Right renal pelvis (tissue), 4 donors: ENCODE data around the gene COX19. TPM values are rescaled to one million over a fixed set of nuclear protein-coding genes. Genes with fewer than 3 reads are reported as not detected.

Source experiments
- DNase-seq, 4 donors: peaks; one replicate each; pipeline ENCODE4 v3.0.0-alpha.2; 2013; ENCODE audit warnings: low read depth in 4 of 4, low spot score in 3 of 4, missing footprints in 1 of 4
- polyA plus RNA-seq, 4 donors: library from polyadenylated mRNA; unstranded; fragments of 120-200 nt; gene quantifications; one replicate each; pipeline ENCODE4 v1.2.1, GENCODE V29; 2013; ENCODE audit not compliant: insufficient read length in 4 of 4

COX19 gene, protein sequence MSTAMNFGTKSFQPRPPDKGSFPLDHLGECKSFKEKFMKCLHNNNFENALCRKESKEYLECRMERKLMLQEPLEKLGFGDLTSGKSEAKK
- 10 to 100 TPM; 11.8 to 13.3 (median 12.1) TPM for polyA plus RNA-seq

DNA sequence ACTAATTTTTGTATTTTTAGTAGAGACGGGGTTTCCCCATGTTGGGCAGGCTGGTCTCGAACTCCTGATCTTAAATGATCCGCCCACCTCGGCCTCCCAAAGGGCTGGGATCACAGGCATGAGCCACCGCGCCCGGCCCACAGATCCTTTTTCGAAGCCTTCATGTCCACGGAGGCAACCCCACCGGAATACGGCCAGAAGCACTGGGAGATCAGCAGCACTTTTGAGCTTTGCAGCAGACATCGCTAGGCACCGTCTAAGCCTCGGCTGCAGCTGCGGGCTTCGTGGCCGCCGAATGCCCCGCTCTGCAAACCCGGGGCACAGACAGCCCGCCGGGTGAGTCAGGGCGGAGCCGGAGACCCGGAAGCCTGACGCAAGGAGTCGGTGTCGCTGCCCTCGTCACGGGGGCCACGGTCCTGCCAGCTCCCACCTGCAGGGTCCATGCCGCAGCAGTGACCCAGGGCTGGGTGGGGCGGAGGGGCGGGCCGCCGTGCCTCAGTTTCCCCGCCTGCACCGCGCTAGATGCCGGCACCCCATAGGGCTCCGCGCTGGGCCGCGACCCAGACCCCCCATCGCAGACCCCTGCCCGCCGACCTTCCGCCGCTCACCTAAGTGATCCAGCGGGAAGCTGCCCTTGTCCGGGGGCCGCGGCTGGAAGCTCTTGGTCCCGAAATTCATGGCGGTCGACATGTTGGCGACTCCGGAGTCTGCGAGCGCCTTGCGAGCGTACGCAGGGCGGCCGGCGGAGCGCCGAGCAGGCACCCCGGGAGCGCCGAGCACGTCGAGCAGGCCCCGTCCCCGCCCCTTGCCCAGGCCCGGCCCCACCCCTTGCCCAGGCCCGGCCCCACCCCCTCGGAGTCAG lies at the start of gene COX19:
Gene COX19, minus strand, starts transcription at position 730 of the 862 bp plus-strand sequence. Its CDS starts 40 bp downstream, at position 690.
- peak in 3 of 4 donors; percentile 69 to 78 (median 71) for DNase-seq

DNA sequence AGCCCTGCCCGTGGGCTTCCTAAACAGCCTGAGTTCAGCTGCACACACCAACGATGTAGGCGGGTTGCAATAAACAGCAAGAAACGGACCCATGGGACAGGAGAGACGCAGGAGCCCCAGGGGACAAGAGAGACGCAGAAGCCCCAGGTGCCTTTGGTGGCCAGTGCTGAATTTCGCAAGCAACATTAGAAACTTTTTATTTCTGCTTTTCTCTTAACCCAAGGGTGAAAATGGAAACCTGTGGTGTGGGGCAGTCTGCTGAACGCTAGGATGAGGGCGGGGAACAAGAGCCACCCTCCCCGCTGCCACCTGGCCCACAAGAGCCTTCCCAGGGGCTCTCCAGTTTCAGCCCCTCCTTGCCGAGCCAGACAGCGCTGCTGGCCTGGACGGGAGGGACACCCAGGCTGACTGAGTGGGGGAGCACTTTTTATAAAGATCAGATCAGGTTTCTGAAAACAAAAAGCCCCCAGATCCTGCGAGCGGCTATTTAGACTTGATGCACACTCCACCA lies 49.0 kb upstream of the COX19 start:
- peak in 1 of 4 donors; percentile 38 for DNase-seq

DNA sequence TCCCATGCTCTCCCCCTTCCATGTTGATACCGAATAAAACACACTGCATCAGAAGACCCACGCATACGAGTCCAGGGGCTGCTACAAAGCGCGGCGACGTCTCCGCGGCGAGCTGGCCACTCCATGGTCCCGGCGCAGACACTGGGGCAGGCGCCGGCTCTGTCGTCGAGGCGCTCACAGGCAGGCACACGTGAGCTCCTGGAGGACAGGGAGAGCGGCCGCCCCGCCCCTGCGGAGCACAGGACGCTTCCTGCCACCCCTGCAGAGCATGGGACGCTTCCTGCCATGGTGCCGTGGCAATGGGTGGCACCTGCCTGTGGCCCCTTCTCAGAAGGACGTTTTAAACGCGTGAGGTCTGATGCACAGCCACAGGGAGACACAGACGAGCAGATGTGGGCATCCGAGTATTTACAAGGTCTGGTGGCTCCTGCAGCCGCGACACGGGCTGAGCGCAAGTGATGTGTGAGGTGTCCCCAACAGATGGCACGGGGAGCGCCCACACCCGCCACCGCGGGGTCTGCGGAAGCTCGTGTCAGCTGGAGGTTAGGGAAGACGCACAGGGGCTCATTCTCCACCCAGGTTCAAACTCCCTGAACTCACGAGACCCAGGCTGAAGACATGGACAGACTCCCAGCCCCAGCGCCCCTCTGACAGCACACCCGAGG lies 47.6 kb upstream of the COX19 start:
- DNase-seq = no peak

DNA sequence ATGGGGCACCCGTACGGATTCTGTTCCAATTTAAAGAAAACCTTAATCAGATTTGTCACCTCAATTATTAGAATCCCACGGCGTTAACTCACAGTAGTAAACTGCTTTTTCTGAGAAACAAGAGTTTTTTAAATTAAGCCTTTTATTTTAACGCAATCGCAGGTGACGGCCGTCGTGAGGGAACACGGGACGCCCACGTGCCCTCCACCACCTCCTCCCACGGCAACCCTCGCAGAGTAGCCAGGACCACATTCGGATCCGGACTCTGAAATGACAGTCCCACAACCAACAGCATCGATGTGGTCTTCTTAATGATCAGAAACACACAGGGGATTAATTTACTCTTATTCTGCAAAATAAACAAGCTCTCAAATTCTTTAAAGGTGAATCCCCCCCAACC lies 47.0 kb upstream of the COX19 start:
- no peak for DNase-seq

DNA sequence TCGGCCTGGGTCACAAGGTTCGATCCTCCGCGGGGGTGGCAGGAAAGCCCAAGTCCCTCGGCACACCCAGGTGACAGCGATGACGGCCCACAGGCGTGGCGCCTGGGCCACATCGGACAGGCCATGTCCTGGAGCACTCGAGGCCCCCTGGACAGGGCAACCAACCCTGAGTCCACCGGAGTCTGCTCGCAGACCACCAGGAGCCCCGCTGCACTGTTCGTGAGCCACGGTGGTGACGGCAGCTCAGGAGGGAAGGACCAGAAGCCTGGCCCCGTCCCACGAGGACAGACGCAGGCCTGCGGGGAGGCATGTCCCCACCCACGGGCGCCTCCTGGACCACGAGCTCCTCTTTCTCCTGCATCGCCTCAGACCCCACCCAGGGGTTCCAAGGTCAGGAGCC lies 46.6 kb upstream of the COX19 start:
- no peak for DNase-seq

DNA sequence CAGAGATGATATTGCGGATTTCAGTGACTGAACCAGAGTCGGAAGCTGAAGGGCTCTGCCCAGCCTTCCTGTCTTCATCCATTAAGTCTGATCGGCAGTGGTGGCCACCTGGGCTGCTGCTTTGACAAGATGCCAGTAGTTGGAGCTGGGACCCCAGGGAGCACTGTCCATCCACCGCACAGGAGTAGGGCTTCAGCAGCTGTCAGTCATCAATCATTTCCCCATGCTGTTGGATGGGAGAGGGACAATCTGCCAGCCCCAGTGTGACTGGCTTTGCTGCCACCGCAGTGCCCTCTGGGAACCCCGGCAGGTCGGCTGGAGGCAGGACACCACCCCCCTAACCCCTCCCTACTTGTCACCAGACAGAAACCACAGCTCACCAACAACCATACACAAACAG lies 46.0 kb upstream of the COX19 start:
- no peak for DNase-seq

DNA sequence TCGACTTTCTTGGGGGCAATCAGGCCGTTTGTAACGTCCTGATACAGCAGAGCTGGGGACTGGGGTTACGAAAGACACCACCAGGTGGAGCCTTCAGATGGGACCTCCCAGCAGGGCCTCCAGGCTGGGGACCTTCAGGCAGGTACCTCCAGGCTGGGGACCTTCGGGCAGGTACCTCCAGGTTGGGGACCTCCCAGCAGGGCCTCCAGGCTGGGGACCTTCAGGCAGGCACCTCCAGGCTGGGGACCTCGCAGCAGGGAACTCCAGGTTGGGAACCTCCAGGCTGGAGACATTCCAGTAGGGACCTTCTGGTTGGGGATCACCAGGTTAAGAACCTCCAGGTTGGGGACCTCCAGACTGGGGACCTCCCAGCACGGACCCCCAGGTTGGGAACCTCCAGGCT lies 45.5 kb upstream of the COX19 start:
- DNase-seq = no peak

DNA sequence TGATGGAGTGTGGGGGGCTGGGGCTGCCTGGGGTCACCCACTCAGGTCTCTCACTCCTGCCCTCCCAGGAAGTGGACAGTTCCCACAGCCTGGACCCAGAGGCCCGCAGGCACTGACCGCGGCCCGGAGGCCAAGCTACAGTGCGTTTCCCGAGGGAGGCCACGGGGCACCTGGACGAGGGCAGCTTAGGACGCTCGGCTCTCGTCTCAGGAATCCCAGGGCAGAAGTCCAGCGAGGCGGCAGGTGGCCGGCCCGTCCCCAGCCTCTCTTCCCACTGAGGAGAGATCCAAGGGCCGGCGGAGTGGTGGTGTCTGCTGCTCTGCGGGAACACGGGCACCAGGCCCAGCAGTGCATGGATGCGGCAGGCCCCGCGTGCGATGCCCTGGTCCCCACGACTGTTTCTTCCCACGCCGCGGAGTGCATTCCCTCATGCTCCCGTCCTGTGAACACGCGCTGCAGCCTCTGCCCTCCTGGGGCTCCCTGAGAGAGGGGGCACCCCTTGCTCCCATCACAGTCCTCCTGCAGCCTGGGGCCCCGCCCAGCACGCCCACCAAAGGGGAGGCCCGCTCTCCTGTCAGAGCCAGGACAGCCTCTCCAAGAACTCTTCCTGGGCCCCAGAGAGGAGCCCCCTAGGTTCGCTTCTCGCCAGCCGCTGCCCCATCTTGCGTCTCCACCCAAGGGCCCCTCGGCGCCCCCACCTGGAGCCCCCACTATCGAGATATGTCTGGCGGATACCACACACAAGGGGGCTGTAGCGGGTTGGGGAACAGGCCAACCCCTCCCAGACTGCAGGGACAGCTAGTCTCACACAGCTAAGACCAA lies 44.7 kb upstream of the COX19 start:
- no peak for DNase-seq

DNA sequence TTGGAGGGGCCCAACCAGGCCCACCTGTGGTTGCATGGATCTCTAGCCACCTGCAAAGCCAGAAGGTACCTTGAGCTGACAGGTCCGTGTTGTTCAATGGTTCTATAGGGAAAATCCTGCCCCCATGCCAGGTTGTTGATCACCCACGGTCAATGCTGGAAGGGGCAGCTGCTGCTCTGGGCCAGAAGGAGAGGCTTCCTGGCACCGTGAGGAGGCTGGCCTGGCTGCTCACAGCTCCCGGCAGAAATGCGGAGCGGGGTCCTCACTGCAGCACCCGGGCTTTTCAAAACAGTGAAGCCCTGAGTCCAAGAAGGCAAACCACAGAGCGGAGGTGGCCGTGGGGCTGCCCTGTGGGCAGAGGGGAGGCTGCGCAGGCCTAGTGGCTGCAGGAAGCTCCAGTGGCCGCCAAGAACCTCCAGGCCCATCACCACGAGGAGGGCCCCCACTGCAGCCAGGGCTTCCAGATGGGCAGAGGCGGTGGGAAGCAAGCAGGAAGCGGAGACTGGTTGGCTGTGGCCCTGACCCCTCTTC lies 44.0 kb upstream of the COX19 start:
- DNase-seq = no peak

DNA sequence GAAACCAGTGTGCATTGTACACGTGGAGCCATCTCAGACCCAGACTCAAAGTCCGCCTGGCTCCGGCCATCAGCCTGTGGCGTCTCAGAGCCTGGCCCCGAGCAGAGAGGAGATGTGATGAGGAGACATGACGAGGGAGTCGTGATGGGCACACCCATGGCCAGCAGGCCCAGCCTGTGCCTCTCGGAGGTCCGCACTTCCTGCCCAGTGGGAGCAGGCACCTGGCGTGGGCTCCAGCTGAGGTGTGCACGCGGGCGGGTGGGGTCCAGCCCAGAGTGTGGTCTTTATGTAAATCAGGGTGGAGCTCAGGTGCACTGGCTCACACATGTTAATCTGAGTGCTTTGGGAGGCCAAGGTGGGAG lies 43.0 kb upstream of the COX19 start:
- DNase-seq = no peak

DNA sequence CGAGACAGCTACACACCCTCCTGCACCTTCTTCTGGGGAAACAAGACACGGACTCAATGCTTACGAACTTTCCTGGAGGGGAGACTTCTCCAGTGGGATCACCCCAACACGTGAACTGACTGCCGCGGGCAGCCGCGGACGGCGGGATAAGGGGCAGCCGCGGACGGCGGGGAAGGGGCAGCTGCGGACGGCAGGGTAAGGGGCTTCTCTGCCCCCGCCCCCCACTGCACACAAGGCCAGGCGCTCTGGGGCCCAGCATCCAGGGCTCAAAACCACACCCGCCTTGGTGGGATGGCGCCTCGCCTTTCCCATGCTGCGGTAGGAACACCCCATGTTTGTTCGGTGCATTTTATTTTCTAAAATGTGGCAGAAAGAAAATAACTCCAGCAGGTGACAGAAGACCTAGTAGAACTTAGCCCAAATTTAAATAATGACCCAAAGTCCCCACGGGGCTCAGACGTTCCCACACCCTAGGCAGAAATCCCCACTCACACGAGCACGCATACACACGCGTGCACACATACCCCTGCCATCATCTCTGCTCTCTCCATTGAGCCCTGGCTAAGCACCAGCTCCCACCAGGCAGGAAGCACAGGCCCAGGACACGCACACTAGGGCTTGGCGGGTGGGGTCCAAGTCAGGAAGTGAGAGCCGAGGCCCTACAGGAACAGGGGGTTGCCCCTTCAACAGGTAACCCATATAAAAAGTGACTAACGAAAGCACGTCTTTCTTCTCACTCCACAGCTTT lies 42.4 kb upstream of the COX19 start:
- DNase-seq = no peak

DNA sequence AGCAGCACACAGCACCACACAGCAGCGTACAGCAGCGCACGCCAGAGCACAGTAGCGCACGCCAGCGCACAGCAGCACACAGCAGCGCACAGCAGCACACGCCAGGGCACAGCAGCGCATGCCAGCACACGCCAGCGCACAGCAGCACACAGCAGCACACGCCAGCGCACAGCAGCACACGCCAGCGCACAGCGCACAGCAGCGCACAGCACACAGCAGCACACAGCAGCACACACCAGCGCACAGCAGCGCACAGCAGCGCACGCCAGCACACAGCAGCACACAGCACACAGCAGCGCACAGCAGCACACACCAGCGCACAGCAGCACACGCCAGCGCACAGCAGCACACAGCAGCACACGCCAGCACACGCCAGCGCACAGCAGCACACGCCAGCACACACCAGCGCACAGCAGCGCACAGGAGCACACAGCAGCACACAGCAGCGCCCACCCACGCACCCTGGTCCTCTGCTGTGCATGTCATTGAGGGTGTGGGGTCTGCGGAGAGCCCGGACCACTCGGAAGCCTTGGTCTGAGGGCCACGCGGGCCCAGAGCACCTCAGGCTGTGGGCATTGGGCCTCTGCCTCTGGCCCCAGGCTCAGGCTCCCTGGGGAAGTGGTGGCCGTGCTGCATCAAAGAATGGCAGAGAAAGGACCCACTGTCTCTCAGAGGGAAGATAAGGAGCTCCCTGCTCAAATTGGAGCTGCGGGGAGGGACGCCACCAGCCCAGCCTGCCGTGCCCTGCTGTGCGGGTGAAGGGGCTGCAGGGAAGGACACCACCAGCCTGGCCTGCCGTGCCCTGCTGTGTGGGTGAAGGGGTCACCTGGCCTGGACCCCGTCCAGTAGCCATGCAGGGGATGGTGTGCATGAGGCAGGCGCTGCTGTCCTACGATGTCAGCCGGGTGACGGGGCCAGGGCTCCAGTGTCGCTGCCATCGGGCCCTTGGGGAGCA lies 41.5 kb upstream of the COX19 start:
- no peak for DNase-seq

DNA sequence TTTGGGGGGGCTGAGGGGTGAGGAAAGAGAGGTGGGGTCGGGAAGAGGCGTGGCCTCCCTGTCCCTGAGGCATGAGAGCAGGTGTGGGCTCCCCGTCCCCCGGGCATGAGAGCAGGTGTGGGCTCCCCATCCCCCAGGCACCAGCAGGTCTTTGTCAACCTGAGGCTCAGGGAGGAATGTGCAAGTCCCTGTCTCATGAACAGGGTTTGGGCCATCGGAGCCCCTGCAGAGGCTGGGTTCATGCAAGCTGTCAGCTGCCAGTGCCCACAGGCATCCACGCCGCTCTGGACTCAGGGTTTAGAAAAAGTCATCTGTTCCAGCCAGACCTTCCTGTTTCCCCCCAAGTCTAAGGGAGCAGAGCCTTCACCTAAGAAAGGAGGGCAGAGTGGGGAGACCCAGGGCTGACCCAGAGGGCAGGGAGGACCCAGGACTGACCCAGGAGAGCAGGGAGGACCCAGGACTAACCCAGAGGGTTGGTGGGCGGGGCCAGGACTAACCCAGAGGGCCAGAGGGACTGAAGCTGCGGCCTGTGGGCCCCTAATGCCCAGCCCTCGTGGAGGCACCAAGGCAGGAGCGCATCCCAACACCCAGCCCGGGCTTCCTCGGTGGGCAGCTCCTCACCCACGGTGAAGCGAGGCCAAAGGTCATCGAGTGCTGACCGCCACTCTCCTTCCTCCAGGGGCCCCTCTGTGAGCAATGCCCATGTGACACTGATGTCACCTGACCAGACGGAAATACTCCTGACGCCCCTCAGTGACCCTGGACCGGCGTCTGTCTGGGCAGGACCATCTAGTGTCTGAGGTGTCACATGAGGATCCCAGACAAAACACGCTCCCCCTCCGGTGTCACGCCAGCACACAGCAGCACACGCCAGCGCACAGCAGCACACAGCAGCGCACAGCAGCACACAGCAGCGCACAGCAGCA lies 40.1 kb upstream of the COX19 start:
- DNase-seq = no peak

DNA sequence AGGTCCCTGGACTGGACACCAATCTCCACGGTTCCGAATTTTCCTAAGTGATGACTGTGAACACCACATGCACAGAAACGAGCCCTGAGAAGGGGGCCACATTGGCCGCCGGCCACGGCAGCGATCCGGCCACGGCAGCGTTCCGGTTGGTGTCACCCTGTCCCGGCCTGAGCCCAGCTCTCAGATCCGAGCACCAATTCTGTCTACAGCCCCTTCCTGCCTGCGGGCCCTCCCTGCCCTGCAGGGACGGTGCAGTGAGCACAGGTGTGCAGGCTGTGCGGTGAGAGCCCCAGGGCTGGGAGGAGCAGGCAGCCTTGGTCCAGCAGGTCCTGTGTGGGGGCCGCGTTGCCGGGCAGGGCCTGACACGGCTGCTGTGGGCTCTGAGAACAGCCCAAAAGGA lies 39.3 kb upstream of the COX19 start:
- no peak for DNase-seq

DNA sequence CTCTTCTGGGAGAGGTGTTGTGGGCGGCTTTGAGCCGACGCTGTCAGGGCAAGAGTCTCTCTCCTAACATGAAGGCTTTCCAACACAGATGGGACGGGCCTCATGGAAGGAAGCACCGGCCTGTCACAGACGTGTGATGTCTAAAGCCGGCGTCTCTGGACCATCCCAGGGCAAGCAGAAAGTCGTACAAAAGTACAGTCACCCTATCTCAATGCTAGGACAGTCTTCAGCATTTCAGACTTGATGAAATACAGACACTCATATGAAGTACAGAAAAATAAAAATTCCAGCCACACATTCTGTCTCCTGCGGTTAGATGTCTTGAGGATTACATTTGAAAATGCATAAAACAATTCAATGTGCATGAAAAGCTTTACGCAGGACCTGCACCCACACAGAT lies 38.2 kb upstream of the COX19 start:
- no peak for DNase-seq

DNA sequence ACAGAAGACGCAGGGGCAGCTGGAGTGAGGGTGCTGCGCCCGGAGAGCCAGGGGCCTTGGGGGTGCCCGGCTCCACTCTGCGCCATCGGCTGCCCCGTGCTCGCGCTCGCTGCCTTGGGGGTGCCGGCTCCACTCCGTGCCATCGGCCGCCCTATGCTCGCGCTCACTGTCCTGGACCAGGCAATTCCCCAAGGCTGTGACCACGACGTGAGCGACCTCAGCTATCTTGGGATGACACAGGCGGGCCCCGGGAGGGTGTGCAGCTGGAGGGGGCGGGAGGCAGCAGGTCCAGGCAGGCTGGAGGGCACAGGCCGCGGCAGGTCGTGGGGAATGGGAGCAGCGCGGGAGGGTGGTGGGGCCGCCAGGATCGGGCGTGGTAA lies 37.4 kb upstream of the COX19 start:
- DNase-seq = no peak

DNA sequence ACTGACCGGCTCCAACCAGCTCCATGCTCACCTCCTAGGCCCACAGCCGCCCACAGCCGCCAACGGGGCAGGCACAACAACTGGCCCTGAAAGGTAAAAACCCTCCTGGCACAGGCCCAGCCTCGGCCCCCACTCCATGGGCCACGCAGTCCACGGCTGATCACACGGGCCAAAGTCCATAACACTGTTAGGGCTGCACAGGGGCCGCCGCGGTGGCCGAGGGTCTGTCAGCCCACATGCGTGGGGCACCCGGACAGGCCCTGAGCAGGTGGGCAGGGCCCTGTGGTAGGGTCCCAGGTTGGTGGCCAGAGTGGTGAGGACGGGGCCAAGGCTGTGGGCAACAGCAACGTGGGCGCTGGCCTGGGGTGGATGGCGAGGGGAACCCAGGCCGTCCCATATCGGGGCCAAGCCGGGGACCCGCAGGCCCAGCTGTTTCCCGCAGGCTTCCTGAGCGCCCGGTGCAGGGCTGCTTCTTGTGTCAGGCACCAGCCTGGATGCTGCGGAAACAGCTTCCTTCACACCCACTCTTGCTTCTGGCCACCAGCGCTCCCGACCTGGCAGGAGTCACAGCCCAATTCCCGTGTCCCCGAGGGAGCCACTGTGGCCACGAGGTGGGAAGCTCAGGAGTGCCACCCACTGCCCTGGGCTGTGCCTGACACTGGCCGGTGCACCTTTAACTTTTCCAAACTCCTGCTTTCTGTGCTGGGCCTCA lies 36.8 kb upstream of the COX19 start:
- no peak for DNase-seq
